ENCODE results near the gene RPS24. TPM values are rescaled to one million over a fixed set of nuclear protein-coding genes. Genes with fewer than 3 reads are reported as not detected.

RPS24 gene
- total RNA-seq, 4 donors from 2014 or later: 1,283 to 2,770 (median 2,221) TPM

DNA sequence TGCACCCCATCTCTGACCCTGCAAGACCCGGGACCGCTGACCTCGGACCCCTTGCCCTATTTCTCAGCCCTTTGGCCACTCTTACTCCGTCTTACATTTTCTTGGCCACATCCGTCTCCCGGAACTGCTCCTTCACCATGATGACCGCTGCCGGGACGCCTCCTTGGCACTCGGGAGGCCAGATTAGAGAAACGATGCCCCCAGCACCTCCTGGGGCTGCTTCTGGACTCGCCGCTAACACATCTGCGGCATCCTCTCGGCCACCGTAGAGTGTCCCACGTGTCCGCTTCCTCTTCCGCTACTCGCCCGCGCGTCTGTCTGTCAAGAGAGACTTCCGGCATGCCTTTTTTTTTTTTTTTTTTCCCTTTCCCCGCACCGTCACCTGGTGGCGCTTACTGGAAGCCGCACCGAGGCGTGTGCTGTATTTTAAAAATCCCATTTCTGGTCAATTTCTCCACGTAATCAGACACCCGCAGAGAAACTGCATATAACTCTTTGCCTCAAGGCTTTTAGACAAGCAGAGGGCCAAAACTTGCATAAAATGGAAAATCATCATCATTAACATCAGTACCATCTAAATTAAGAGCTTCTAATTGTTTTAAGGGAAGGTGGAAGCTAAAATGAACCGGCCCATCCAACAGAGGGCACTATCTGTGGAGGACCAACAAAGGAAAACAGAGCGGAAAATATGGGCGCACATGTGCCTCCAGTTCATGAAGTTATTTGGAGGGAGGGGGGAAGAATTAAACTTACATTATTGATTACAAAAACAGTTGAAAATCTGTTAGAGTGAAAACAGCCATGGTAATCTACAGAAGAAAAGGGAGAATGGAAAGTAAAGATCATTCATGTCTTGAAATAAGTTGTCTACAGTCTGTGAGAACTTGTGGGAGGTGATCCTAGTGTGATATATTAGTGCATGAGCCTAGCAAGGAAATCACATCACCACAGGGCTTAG is 4.1 kb upstream of the RPS24 start, which contains the start of gene POLR3A:
TSS of gene POLR3A (minus strand) at position 247 of the 958 bp plus-strand sequence. CDS start at position 139, 108 bp downstream.
- peaks cover 14 to 19% (median 18%) of the 10 kb centered on the region in 4 donors for H3K36me3 ChIP-seq
- no peak for TF ChIP-seq POLR2A (IDR thresholded peaks at IDR 0.05; ENCODE audit: low read depth)
- TF ChIP-seq, protein P1, sequence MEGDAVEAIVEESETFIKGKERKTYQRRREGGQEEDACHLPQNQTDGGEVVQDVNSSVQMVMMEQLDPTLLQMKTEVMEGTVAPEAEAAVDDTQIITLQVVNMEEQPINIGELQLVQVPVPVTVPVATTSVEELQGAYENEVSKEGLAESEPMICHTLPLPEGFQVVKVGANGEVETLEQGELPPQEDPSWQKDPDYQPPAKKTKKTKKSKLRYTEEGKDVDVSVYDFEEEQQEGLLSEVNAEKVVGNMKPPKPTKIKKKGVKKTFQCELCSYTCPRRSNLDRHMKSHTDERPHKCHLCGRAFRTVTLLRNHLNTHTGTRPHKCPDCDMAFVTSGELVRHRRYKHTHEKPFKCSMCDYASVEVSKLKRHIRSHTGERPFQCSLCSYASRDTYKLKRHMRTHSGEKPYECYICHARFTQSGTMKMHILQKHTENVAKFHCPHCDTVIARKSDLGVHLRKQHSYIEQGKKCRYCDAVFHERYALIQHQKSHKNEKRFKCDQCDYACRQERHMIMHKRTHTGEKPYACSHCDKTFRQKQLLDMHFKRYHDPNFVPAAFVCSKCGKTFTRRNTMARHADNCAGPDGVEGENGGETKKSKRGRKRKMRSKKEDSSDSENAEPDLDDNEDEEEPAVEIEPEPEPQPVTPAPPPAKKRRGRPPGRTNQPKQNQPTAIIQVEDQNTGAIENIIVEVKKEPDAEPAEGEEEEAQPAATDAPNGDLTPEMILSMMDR (IDR thresholded peaks at IDR 0.05): peak; percentile 77 to 85 (median 78)
- peak; percentile 85 to 89 for TF ChIP-seq POLR2AphosphoS5 (IDR thresholded peaks at IDR 0.05)
- TF ChIP-seq EP300 (IDR thresholded peaks at IDR 0.05): no peak
- H3K27me3 ChIP-seq: no peaks in the 10 kb centered on the region
- intact Hi-C loops (cut with DNase I): no loop called here
- 1% methylated on average over 35 of the region's 35 CpGs for WGBS
- DNase-seq (ENCODE audit: extremely low spot score): peak; percentile 98
- H3K4me1 ChIP-seq: peaks cover 22 to 39% (median 37%) of the 10 kb centered on the region in 4 donors
- H3K9me3 ChIP-seq: no peaks in the 10 kb centered on the region
- H3K4me3 ChIP-seq: peak within 1 kb of the TSS; percentile 77 to 96 (median 88)
- peak within 1 kb of the TSS; percentile 75 to 91 (median 84) for H3K27ac ChIP-seq (replicated peaks in 1 of 4)

DNA sequence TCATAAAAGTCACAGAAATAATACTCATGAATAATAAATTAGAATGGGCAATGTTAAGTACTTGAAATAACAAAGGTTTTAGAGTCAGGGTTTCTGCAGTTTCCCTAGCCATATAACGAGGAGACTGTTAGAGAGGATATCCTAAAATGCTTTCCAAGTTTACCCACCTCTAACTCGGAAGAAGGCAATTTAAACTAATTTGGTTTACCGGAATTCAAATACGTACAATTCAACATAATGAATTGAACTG is 351 bp upstream of the RPS24 start:
- H3K36me3 ChIP-seq: peaks cover 28 to 33% (median 31%) of the 10 kb centered on the region in 4 donors
- DNase-seq (ENCODE audit: extremely low spot score): no peak
- H3K9me3 ChIP-seq: no peaks in the 10 kb centered on the region
- H3K4me3 ChIP-seq: peak overlapping the region; percentile 70 to 84 (median 79)
- H3K27me3 ChIP-seq: no peaks in the 10 kb centered on the region
- intact Hi-C loops (cut with DNase I): no loop called here
- WGBS: 0% methylated on average over 4 of the region's 4 CpGs
- H3K4me1 ChIP-seq: peaks cover 27 to 59% (median 55%) of the 10 kb centered on the region in 4 donors
- no peak for TF ChIP-seq POLR2A (IDR thresholded peaks at IDR 0.05; ENCODE audit: low read depth)
- no peak for TF ChIP-seq POLR2AphosphoS5 (IDR thresholded peaks at IDR 0.05)
- TF ChIP-seq, protein P1 (IDR thresholded peaks at IDR 0.05): no peak
- no peak for TF ChIP-seq EP300 (IDR thresholded peaks at IDR 0.05)
- H3K27ac ChIP-seq (replicated peaks in 1 of 4): peak overlapping the region; percentile 75 to 84 (median 78)

GRCh38 chr10:78035025-78035424 is 1.4 kb downstream of the RPS24 start:
- Histone ChIP-seq H3K4me3 (peak overlapping the region; percentile 70 to 84 (median 79)), H3K4me1 (peaks cover 17 to 51% (median 49%) of the 10 kb centered on the region in 4 donors), H3K9me3 (no peaks in the 10 kb centered on the region), H3K27ac (replicated peaks in 1 of 4) (peak overlapping the region; percentile 77 to 84 (median 80)), H3K36me3 (peaks cover 36 to 50% (median 48%) of the 10 kb centered on the region in 4 donors), H3K27me3 (no peaks in the 10 kb centered on the region)
- TF ChIP-seq POLR2A (IDR thresholded peaks at IDR 0.05; ENCODE audit: low read depth) (no peak), POLR2AphosphoS5 (IDR thresholded peaks at IDR 0.05) (no peak), EP300 (IDR thresholded peaks at IDR 0.05) (no peak)
- TF ChIP-seq, protein P1 (IDR thresholded peaks at IDR 0.05): no peak
- DNase-seq (ENCODE audit: extremely low spot score): no peak
- intact Hi-C loops (cut with DNase I): no loop called here
- WGBS: 78% methylated on average over 5 of the region's 5 CpGs

DNA sequence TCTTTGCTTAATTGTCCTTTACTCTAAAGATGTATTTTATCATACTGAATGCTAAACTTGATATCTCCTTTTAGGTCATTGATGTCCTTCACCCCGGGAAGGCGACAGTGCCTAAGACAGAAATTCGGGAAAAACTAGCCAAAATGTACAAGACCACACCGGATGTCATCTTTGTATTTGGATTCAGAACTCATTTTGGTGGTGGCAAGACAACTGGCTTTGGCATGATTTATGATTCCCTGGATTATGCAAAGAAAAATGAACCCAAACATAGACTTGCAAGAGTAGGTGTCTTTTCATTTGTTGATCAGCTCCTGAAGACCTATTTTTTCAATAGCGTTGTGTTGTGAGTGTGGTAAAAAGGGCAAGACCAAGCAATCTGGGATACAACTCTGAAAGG is 1.8 kb downstream of the RPS24 start:
- intact Hi-C loops (cut with DNase I): no loop called here
- H3K9me3 ChIP-seq: no peaks in the 10 kb centered on the region
- TF ChIP-seq EP300 (IDR thresholded peaks at IDR 0.05) (no peak), POLR2A (IDR thresholded peaks at IDR 0.05; ENCODE audit: low read depth) (no peak), POLR2AphosphoS5 (IDR thresholded peaks at IDR 0.05) (no peak)
- TF ChIP-seq, protein P1 (IDR thresholded peaks at IDR 0.05): no peak
- H3K4me1 ChIP-seq: peaks cover 16 to 49% (median 47%) of the 10 kb centered on the region in 4 donors
- no peak overlapping the region for H3K4me3 ChIP-seq
- no peaks in the 10 kb centered on the region for H3K27me3 ChIP-seq
- DNase-seq (ENCODE audit: extremely low spot score): no peak
- H3K27ac ChIP-seq (replicated peaks in 1 of 4): peak overlapping the region in 2 of 4 donors; percentile 77 to 84
- H3K36me3 ChIP-seq: peaks cover 38 to 54% (median 52%) of the 10 kb centered on the region in 4 donors
- 87% methylated on average over 5 of the region's 5 CpGs for WGBS
